ENCODE data around the gene FAM114A2.

GRCh38 chr5:153970496-153970895 lies 68.2 kb downstream of the FAM114A2 start:
- TF ChIP-seq CTCF (IDR thresholded peaks at IDR 0.05) (no peak), EP300 (IDR thresholded peaks at IDR 0.05) (no peak), POLR2AphosphoS5 (IDR thresholded peaks at IDR 0.05) (no peak)

Measured in suprapubic skin (tissue), 4 donors.